Measurements from ENCODE around the gene IKBKE.

The IKBKE gene

GRCh38 chr1:206496131-206496793 is 26.0 kb downstream of the IKBKE start:
- DNase-seq (ENCODE audit: low spot score), result no peak

GRCh38 chr1:206497363-206497762 is 27.1 kb downstream of the IKBKE start:
- DNase-seq (ENCODE audit: low spot score), result no peak

GRCh38 chr1:206497774-206498173 is 27.5 kb downstream of the IKBKE start:
- DNase-seq (ENCODE audit: low spot score), result no peak

- DNase-seq (ENCODE audit: low spot score), result no peak
Measured at GRCh38 chr1:206498685-206499084, 28.4 kb downstream of the IKBKE start.

DNA sequence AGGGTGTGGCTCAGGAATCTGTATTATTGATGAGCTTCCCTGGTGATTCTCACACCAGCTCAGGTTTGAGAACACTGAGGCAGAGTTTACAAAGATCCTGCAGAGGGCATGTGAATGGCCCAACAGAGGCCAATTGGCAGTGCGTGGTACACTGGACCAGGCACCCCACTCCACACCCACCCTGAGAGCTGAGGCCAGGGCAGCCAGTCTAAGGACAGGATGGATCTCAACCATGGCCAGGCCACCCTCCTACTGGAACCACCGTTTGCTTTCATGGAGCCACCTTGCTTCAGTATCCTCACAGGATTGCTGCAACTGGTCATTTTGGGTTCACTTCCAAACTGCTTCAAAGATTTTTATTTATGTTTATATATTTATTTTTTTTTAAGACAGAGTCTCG is 29.8 kb downstream of the IKBKE start:
- DNase-seq (ENCODE audit: low spot score), result no peak

- DNase-seq (ENCODE audit: low spot score), result no peak
Measured at GRCh38 chr1:206501881-206502280, 31.6 kb downstream of the IKBKE start.

DNA sequence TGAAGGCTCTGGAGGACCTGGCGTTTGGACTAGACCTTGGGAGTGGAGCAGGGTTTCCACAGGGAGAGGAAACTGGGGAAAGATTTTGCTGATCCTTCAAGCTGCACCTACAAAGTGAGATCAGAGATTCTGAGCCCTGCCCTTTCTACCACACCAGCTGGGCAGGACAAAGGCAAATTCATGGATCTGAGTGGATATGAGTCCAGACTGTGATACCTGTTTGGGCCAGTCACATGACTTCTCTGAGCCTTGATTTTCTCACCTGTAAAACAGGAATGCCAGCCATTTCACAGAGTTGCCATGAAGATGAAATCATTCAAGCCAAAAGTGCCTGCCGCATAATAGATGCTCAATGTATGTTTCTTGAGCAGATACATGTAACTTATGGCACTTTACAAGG is 32.1 kb downstream of the IKBKE start:
- DNase-seq (ENCODE audit: low spot score), result no peak

- no peak for DNase-seq (ENCODE audit: low spot score)
Measured at GRCh38 chr1:206502812-206503211, 32.5 kb downstream of the IKBKE start.

DNA sequence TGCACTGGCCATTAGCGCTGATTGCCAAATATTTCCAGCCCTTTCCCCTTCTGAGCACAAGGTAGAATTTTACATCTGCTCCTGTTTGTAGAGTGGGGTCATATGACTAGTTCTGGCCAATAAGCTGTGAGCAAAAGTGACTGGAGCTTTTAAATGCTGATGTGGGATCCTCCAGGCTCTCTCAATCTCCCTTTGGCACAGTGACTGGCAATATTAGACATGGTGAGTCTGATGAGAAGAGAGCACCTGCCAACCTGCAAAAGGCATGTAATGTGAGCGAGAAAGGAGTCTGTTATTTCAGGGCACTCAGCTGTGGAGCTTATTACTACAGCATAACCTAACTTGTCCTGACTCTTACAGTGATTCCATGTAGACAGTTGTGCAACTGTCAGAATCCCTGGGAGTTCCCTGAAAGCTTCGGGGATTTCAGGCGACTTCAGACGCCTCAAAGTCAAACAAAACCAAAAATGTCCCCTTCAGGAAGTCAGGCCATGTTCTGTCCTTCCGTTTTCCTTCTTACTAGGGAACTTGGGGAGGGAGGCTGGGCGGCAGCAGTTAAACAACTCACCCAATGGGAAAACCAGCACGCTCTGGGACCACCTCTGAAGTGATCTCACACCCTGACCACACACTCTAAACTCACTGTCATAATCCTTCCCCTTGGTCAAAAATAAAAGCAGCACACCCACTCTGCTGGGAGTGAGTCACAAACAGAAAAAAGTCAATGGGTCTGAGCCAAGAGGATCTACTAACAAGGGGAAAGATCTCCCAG is 33.5 kb downstream of the IKBKE start:
- no peak for DNase-seq (ENCODE audit: low spot score)

- no peak for DNase-seq (ENCODE audit: low spot score)
Measured at GRCh38 chr1:206504363-206504713, 34.1 kb downstream of the IKBKE start.

DNA sequence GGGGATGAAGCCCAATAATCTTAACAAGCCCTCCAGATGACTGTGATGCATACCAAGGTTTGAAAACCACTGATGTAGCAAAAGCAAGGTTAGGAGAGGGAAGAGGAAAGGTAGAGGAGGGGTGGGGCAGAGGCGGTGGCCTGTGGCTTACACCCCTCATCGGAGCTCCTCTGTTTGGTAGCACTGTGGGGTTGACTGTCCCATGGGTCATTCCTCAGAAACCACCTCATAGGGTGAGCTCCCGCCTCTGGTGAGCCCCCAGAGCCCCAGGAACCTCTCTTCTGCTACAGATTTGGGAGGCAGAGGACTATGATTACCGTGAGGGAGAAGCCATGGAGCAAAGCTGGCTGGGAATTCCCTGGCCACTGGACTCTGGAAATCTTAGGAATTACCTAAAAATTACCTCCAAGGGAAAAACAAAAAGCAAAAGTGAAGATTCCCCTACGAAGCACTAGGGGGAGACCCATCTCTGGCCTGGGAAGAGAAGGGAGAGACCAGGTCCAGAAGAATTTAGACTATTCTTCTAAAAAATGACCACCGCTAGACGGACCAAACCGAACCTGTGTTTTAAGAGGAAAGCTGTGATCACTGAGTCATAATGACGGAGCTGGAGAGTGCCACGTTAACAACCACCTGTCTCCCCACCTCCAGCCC is 35.6 kb downstream of the IKBKE start:
- no peak for DNase-seq (ENCODE audit: low spot score)

DNA sequence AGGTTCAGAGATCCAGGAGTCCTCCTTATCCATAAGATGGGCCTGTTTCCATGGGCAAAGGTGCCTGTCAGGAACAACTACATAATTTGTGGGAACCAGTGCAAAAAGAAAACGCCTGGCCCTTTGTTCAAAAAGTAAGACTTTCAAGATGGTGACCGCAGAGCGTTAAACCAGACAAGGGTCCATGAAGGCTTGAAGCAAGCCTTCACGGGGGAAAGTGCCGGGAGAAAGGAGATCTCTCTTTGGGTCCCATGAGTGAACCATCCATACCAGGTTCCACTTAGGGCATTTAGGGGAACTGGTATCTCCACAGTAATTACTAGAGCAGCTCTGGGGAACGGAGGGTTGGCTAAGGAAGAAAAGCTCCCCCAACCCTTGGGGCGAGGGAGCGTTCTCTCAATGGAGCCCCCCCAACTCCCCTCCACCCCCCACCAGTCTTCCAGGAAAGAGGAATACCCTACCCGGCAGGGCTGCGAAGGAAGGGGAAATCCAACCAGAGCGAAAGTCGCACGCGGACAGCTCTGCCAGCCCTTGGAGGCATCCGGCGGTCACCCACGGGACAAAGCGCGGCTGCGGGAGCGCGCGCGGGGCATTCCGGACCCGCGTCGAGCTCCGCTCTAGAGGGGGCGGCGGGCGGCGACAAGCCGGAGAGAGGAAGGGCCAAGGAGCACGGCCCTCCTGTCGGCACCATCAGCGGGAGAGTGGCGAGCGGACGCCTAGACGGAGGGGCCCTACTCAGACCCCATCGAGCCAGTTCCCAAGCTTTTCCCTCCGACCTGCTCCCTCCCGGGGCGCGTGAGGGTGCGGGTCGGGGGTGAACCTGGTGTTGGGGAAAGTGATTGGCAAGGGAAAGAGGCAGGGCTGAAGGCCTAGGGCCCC is 36.4 kb downstream of the IKBKE start:
- DNase-seq (ENCODE audit: low spot score), result peak; percentile 54

DNA sequence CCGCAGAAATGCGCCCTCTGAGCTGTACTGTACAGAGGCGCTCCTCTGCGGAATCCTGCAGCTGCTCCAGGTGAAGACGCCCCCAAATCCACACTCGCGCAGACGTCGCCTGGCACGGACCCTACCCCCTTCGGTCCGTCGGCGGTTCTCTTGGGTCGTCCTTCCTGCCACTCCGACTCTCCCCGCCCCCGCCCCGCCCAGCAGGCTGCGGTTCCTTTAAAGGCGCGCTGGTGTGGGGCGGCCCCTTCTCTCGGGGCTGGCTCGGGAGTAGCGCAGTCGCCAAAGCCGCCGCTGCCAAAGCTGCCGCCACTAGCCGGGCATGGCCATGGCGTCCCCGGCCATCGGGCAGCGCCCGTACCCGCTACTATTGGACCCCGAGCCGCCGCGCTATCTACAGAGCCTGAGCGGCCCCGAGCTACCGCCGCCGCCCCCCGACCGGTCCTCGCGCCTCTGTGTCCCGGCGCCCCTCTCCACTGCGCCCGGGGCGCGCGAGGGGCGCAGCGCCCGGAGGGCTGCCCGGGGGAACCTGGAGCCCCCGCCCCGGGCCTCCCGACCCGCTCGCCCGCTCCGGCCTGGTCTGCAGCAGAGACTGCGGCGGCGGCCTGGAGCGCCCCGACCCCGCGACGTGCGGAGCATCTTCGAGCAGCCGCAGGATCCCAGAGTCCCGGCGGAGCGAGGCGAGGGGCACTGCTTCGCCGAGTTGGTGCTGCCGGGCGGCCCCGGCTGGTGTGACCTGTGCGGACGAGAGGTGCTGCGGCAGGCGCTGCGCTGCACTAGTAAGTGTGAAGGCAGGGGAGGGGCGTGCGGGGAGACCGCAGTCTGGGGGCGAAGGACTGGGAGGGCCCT is 37.2 kb downstream of the IKBKE start, which contains the start of gene RASSF5:
RASSF5 (plus strand) TSS at position 248 of the 846 bp plus-strand sequence; CDS start at position 320, 72 bp downstream.
- peak; percentile 79 for DNase-seq (ENCODE audit: low spot score)

DNA sequence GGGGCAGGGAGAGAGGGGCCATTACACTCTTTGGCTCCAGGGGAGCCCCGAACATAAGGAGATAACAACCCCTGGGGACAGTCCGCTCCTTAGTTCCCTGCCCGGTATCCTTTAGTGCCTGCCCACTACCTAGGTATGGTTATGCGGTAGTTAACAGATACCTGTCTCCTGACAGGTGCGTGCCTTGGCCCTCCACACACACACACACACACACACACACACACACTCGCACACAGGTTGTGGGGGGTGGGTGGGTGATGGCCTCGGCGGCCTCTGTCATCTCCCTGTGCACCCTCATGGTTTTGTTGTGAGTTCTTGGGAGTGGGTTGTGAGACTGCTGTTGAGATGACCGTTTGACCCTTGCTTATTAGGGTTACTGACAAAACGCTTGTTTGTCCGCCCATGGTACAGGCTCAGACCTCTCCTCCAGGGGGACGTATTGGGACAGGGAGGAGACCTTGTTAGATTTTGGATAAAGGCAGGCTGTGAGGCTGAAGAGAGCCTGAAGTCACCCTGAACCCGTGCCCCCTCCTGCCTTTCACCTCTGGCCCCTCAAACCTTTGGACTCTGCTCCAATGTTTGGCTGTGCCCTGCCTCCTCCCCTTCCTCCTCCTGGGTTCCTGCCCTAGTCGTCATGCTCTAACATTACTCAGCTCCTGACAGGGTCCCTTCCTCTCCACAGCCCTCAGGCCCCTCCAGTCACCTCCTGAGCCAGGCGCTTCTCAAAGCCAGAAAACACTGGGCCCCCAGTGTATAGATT is 38.0 kb downstream of the IKBKE start:
- DNase-seq (ENCODE audit: low spot score), result no peak

DNA sequence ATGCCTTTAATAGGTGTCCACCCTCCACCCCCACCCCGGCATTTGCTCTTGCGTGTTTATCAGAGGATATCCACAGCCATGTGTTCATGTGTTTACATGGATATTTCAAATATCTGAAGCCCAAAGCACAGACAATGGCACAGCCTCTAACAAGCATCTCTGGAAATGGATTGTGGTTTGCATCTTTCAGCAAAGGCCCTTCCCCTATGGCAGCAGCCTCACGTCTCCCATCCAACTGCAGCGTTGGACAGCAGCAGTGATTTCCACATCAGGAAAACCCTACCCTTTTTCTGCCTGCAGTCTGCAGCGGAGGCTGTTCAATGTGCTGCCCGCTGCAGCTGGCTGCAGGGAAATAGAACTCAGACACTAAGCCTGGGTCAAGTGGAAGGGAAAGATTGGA is 38.7 kb downstream of the IKBKE start:
- DNase-seq (ENCODE audit: low spot score), result no peak

GRCh38 chr1:206509612-206510257 is 39.5 kb downstream of the IKBKE start:
- no peak for DNase-seq (ENCODE audit: low spot score)

DNA sequence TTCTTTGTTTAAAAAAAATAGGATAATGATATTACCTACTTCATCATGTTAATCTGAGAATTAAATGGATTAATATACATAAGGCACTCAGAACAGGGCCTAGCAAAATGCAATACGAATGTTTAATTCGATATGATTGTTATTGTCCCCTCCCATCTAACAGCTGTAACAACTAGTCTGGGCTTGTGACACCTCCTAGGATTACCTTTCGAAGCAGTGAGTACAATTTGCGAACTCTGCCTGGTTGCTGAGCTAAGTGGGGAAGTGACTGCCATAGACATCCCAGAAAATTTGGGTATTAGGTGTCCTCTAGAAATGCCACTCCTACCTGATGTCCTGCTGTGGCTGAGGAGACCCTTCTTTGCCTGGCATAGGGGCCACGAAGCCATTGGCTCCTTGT is 40.1 kb downstream of the IKBKE start:
- DNase-seq (ENCODE audit: low spot score), result no peak

GRCh38 chr1:206511362-206512057 is 41.2 kb downstream of the IKBKE start:
- no peak for DNase-seq (ENCODE audit: low spot score)

Measured in ecto neural progenitor cell (in vitro differentiated cells).